Endothelial cell of hepatic sinusoid (primary cell): Measurements from ENCODE around the gene P3H3.
"Not testable (repeated sequence)": the region's sequence is repeated elsewhere in the genome, so short reads cannot be mapped to it uniquely, and the experiment has no call there.

Experiments used
- in situ Hi-C: cut with HindIII; loops from 2 replicates; pipeline ENCODE4 v1.10.0; 2017; ENCODE audit warnings: low sequenced_read_pairs

P3H3 gene

GRCh38 chr12:6863586-6864321 is 35.5 kb downstream of the P3H3 start:
- in situ Hi-C loops: no loop called here

GRCh38 chr12:6865307-6865706 is 37.1 kb downstream of the P3H3 start:
- in situ Hi-C loops: not testable (repeated sequence)

GRCh38 chr12:6866163-6866919 is 38.1 kb downstream of the P3H3 start:
- in situ Hi-C loops: no loop called here

- in situ Hi-C loops: no loop called here
Measured at GRCh38 chr12:6866920-6867412, 38.8 kb downstream of the P3H3 start.

- in situ Hi-C loops: no loop called here
Measured at GRCh38 chr12:6867413-6868210, 39.4 kb downstream of the P3H3 start, which contains the start of gene TPI1. Gene TPI1 (plus strand): TSS chr12:6867531. CDS start chr12:6867567, 36 bp downstream.

- in situ Hi-C loops: no loop called here
Measured at GRCh38 chr12:6868211-6869048, 40.2 kb downstream of the P3H3 start.

GRCh38 chr12:6869049-6870021 is 41.1 kb downstream of the P3H3 start:
- in situ Hi-C loops: no loop called here

GRCh38 chr12:6870304-6870703 is 42.1 kb downstream of the P3H3 start:
- in situ Hi-C loops: not testable (repeated sequence)

GRCh38 chr12:6871052-6871957 is 43.1 kb downstream of the P3H3 start:
- in situ Hi-C loops: no loop called here

GRCh38 chr12:6872073-6873048 is 44.2 kb downstream of the P3H3 start:
- in situ Hi-C loops: no loop called here

GRCh38 chr12:6873094-6874014 is 45.1 kb downstream of the P3H3 start, which contains the start of gene SPSB2:
Gene SPSB2 (minus strand): TSS chr12:6873303. CDS start chr12:6872901, 402 bp downstream.
- in situ Hi-C loops: no loop called here

- in situ Hi-C loops: not testable (repeated sequence)
Measured at GRCh38 chr12:6874015-6874368, 45.8 kb downstream of the P3H3 start.

GRCh38 chr12:6879824-6880223 is 51.6 kb downstream of the P3H3 start:
- in situ Hi-C loops: not testable (repeated sequence)

GRCh38 chr12:6883252-6883651 is 55.0 kb downstream of the P3H3 start:
- in situ Hi-C loops: no loop called here

- in situ Hi-C loops: no loop called here
Measured at GRCh38 chr12:6883683-6884082, 55.5 kb downstream of the P3H3 start.

GRCh38 chr12:6884539-6884938 is 56.3 kb downstream of the P3H3 start:
- in situ Hi-C loops: no loop called here
